ENCODE data around the gene INTS12. TPM values are rescaled to one million over a fixed set of nuclear protein-coding genes. Genes with fewer than 3 reads are reported as not detected.

The INTS12 gene, protein sequence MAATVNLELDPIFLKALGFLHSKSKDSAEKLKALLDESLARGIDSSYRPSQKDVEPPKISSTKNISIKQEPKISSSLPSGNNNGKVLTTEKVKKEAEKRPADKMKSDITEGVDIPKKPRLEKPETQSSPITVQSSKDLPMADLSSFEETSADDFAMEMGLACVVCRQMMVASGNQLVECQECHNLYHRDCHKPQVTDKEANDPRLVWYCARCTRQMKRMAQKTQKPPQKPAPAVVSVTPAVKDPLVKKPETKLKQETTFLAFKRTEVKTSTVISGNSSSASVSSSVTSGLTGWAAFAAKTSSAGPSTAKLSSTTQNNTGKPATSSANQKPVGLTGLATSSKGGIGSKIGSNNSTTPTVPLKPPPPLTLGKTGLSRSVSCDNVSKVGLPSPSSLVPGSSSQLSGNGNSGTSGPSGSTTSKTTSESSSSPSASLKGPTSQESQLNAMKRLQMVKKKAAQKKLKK
- total RNA-seq = 10 to 100 TPM; 22.6 TPM

GRCh38 chr4:105708181-105709080 is at the start of gene INTS12, which contains the start of gene GSTCD:
Gene INTS12 (minus strand): TSS chr4:105708689. CDS start chr4:105700005, 8,684 bp downstream.
Gene GSTCD (plus strand): TSS chr4:105708784. CDS start chr4:105717614, 8,830 bp downstream.
- TF ChIP-seq CTCF (IDR thresholded peaks at IDR 0.05) = no peak
- peaks cover 6 to 19% of the 10 kb centered on the region in 2 donors for H3K4me1 ChIP-seq (ENCODE audit: control insufficient read depth in 1 of 2, low read depth in 2 of 2)
- peak; percentile 93 for ATAC-seq (ENCODE audit: insufficient number of reproducible peaks, low FRiP score, low read depth)

DNA sequence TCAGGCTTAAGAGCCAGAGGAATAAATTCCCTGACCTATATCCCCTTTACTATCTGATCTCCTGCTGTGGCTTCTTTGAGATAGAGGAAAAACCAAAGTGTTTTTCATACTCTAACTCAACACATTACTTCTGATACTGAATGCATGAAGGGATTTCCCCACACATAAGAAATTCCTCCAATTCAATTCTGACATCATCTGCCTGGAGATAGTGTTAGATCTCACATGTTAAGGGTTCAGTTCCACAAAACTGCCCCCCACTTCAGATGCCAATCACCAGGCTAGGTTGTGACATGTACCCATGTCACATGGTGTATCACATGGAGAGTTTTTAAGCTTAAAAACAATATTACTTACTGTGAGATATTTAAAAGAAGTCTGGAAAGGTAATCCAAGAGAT is 46.9 kb upstream of the INTS12 start:
- Histone ChIP-seq H3K4me1 (ENCODE audit: control insufficient read depth in 1 of 2, low read depth in 2 of 2) (peaks cover 0 to 3% of the 10 kb centered on the region in 2 donors), H3K27me3 (replicated peaks; ENCODE audit: insufficient read depth) (no peaks in the 10 kb centered on the region), H3K9me3 (no peaks in the 10 kb centered on the region), H3K27ac (no peak overlapping the region), H3K4me3 (no peak overlapping the region), H3K36me3 (no peaks in the 10 kb centered on the region)
- ATAC-seq (ENCODE audit: insufficient number of reproducible peaks, low FRiP score, low read depth) = no peak
- TF ChIP-seq CTCF (IDR thresholded peaks at IDR 0.05) = no peak
- DNase-seq (ENCODE audit: low spot score) = no peak

More at GRCh38 chr4:105708181-105709080, at the start of gene INTS12, which contains the start of gene GSTCD:
- no peaks in the 10 kb centered on the region for H3K27me3 ChIP-seq (replicated peaks; ENCODE audit: insufficient read depth)
- DNase-seq (ENCODE audit: low spot score) = peak; percentile 77
- H3K9me3 ChIP-seq = no peaks in the 10 kb centered on the region
- no peaks in the 10 kb centered on the region for H3K36me3 ChIP-seq
- peak within 1 kb of the TSS; percentile 97 for H3K4me3 ChIP-seq
- peak within 1 kb of the TSS; percentile 73 to 77 for H3K27ac ChIP-seq

GRCh38 chr4:105753361-105753760 is 44.9 kb upstream of the INTS12 start:
- DNase-seq (ENCODE audit: low spot score) (no peak), ATAC-seq (ENCODE audit: insufficient number of reproducible peaks, low FRiP score, low read depth) (no peak)
- H3K27ac ChIP-seq = no peak overlapping the region
- H3K9me3 ChIP-seq = no peaks in the 10 kb centered on the region
- H3K36me3 ChIP-seq = no peaks in the 10 kb centered on the region
- no peak overlapping the region for H3K4me3 ChIP-seq
- no peak for TF ChIP-seq CTCF (IDR thresholded peaks at IDR 0.05)
- H3K4me1 ChIP-seq (ENCODE audit: control insufficient read depth in 1 of 2, low read depth in 2 of 2) = no peaks in the 10 kb centered on the region
- no peaks in the 10 kb centered on the region for H3K27me3 ChIP-seq (replicated peaks; ENCODE audit: insufficient read depth)

DNA sequence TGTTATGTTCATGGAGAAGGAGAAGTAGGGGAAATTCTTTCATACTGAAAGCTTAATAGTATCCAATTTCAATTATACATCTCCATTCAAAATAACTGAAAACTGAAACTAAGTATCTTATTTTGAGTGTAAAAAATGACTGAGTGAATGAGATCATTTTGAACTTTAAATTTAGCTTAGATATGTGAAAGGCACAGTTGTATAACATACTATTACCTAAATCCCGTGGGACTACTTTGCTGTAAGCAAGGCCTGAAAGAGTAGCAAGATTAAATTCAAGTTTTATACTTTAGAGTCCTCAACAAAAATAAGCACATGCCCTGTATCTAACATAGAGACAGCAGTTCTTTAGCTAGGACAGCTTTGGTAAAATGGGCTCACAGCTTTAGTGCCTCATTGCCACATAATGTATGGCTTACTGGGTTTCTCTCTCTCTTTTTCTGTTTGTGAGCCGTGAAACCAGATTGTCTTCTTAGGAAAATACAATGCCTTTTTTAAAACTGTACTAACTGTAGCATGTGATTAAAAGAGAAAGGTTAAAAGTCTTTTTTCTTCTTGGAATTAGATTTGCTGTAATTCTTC is 43.3 kb upstream of the INTS12 start:
- H3K4me1 ChIP-seq (ENCODE audit: control insufficient read depth in 1 of 2, low read depth in 2 of 2) = no peaks in the 10 kb centered on the region
- no peaks in the 10 kb centered on the region for H3K27me3 ChIP-seq (replicated peaks; ENCODE audit: insufficient read depth)
- DNase-seq (ENCODE audit: low spot score) (no peak), ATAC-seq (ENCODE audit: insufficient number of reproducible peaks, low FRiP score, low read depth) (no peak)
- no peaks in the 10 kb centered on the region for H3K9me3 ChIP-seq
- H3K27ac ChIP-seq = no peak overlapping the region
- H3K36me3 ChIP-seq = no peaks in the 10 kb centered on the region
- no peak for TF ChIP-seq CTCF (IDR thresholded peaks at IDR 0.05)
- no peak overlapping the region for H3K4me3 ChIP-seq

All from thoracic aorta (tissue), 2 donors.